GM12878 (cell line): ENCODE results near the gene CCDC136. TPM values are rescaled to one million over a fixed set of nuclear protein-coding genes. Genes with fewer than 3 reads are reported as not detected.

Source experiments
- ATAC-seq: fragments of 200-7000 bp; cut with Tn5 transposase; 3 replicates; pipeline ENCODE4 v1.9.1; 2020; ENCODE audit warnings: mild to moderate bottlenecking, moderate library complexity
- BruUV-seq: library from RNA; stranded (reverse); fragments of 400-500 nt; replicated peaks from 2 replicates; lab custom pipeline; 2021; lab: Mats Ljungman, UMichigan
- CTCF ChIA-PET: fragments of 300-600 bp; sonication (Branson Sonifier 250); formaldehyde crosslinking; extraction: SDS; loops from one replicate; lab custom pipeline; 2021; ENCODE audit warnings: inconsistent platforms; lab: Yijun Ruan, JAX
- POLR2A ChIA-PET: fragments of 350-600 bp; formaldehyde crosslinking; extraction: SDS; loops from one replicate; lab custom pipeline; 2021; ENCODE audit warnings: inconsistent platforms; lab: Charles Lee
- RAD21 ChIA-PET: fragments of 300-600 bp; sonication (Branson Sonifier 250); formaldehyde crosslinking; loops from one replicate; lab custom pipeline; 2023; ENCODE audit warnings: antibody characterized with exemption; ENCODE audit not compliant: unreplicated experiment; lab: Charles Lee
- SMC1A ChIA-PET: fragments of 300-600 bp; sonication (Branson Sonifier 250); formaldehyde crosslinking; loops from one replicate; lab custom pipeline; 2023; ENCODE audit not compliant: unreplicated experiment, uncharacterized antibody; lab: Charles Lee
- DNase-seq: peaks from one replicate; pipeline ENCODE4 v3.0.0-alpha.2; 2011; ENCODE audit warnings: low read depth, low spot score
- FAIRE-seq: peaks from 3 replicates; lab custom pipeline; 2011; peaks lifted over from hg19 to GRCh38; lab: Jason Lieb, UNC
- H2AFZ ChIP-seq: 2 replicates; pipeline ENCODE4 v1.6.0; 2011; ENCODE audit warnings: low read depth, low read length, control low read depth; ENCODE audit not compliant: control insufficient read depth
- H3K27ac ChIP-seq: 2 replicates; pipeline ENCODE4 v1.5.1; 2011; ENCODE audit warnings: control low read depth; ENCODE audit not compliant: control insufficient read depth, insufficient read depth
- H3K27me3 ChIP-seq, 2 experiments: replicated peaks in 1 of 2; 2 replicates each; pipeline versions ENCODE4 v1.6.0 to v1.6.1; 2011; ENCODE audit warnings: low read length in 1 of 2; ENCODE audit not compliant: control insufficient read depth in 2 of 2, insufficient read depth in 2 of 2
- H3K36me3 ChIP-seq, 2 experiments: 2 replicates each; pipeline ENCODE4 v1.5.1; 2011; ENCODE audit warnings: low read length in 1 of 2; ENCODE audit not compliant: control insufficient read depth in 2 of 2, insufficient read depth in 2 of 2
- H3K4me1 ChIP-seq: 2 replicates; pipeline ENCODE4 v1.6.1; 2011; ENCODE audit warnings: mild to moderate bottlenecking, low read length, moderate library complexity, mixed read lengths; ENCODE audit not compliant: control insufficient read depth, insufficient read depth
- H3K4me2 ChIP-seq: 2 replicates; pipeline ENCODE4 v1.6.0; 2011; ENCODE audit warnings: control low read depth; ENCODE audit not compliant: control insufficient read depth, insufficient read depth
- H3K4me3 ChIP-seq: fragments of 200-600 bp; sonication (generic); 2 replicates; pipeline ENCODE4 v1.5.1; 2016
- H3K79me2 ChIP-seq: 2 replicates; pipeline ENCODE4 v1.6.0; 2011; ENCODE audit warnings: low read length; ENCODE audit not compliant: control insufficient read depth, insufficient read depth
- H3K9ac ChIP-seq: 2 replicates; pipeline ENCODE4 v1.8.0; 2011; ENCODE audit warnings: low read length, control low read depth, mixed read lengths; ENCODE audit not compliant: control insufficient read depth, insufficient read depth
- H3K9me3 ChIP-seq: replicated peaks from 3 replicates; pipeline ENCODE4 v1.5.1; 2011; ENCODE audit warnings: mild to moderate bottlenecking, low read length; ENCODE audit not compliant: control insufficient read depth, insufficient read depth
- H4K20me1 ChIP-seq: 2 replicates; pipeline ENCODE4 v1.6.0; 2011; ENCODE audit not compliant: control insufficient read depth, insufficient read depth
- BRCA1 ChIP-seq: IDR thresholded peaks from 2 replicates; pipeline ENCODE4 v1.6.1; 2011; ENCODE audit warnings: low read depth, low read length, improper control_type of control experiment
- HDGF ChIP-seq: fragments of 450-650 bp; IDR thresholded peaks from 2 replicates; pipeline ENCODE4 v1.6.1; 2016; ENCODE audit warnings: antibody characterized with exemption
- MTA2 ChIP-seq: fragments of 450-650 bp; IDR thresholded peaks from 2 replicates; pipeline ENCODE4 v1.6.1; 2016; ENCODE audit warnings: low read depth, mild to moderate bottlenecking, moderate library complexity
- MYC ChIP-seq: IDR thresholded peaks from 2 replicates; pipeline ENCODE4 v1.6.1; 2011; ENCODE audit warnings: mild to moderate bottlenecking, low read length, moderate library complexity, inconsistent platforms; ENCODE audit not compliant: insufficient read depth, insufficient replicate concordance, insufficient read length, severe bottlenecking
- NFIC ChIP-seq: IDR thresholded peaks from 2 replicates; pipeline ENCODE4 v1.6.1; 2012; ENCODE audit warnings: low read depth, mild to moderate bottlenecking, inconsistent platforms, low read length, moderate library complexity
- RB1 ChIP-seq: fragments of 450-650 bp; formaldehyde crosslinking; IDR thresholded peaks from 2 replicates; pipeline ENCODE4 v1.6.1; 2017; ENCODE audit warnings: mild to moderate bottlenecking, borderline replicate concordance
- RFX5 ChIP-seq: IDR thresholded peaks from 2 replicates; pipeline ENCODE4 v1.6.1; 2011; ENCODE audit warnings: low read depth, low read length, improper control_type of control experiment
- SUPT20H ChIP-seq: IDR thresholded peaks from 2 replicates; pipeline ENCODE4 v1.6.1; 2011; ENCODE audit warnings: low read depth, mild to moderate bottlenecking, low read length, moderate library complexity, borderline replicate concordance; ENCODE audit not compliant: control insufficient read depth
- WGBS: methylation state at CpG from one replicate; pipeline ENCODE4 v1.1.6; 2016; ENCODE audit warnings: low lambda C conversion rate; ENCODE audit not compliant: insufficient replicate concordance, insufficient coverage; ENCODE audit errors: missing lambda C conversion rate; 5-methylcytosine and 5-hydroxymethylcytosine counted together
- in situ Hi-C: fragments of 300-500 bp; cut with MboI; formaldehyde crosslinking; loops from 9 replicates; pipeline ENCODE4 v1.14.3; 2018; ENCODE audit warnings: mixed read lengths
- intact Hi-C: fragments of 100-400 bp; cut with micrococcal nuclease; formaldehyde crosslinking; loops from one replicate; pipeline ENCODE4 v1.14.2; 2022; ENCODE audit not compliant: unreplicated experiment
- polyA plus RNA-seq, 11 experiments: library from polyadenylated mRNA; depleted of rRNA in 4 of 11; unstranded in 6 of 11; stranded (reverse) in 5 of 11; fragments of >200 nt; fragmentation: Nextera tagmentation in 4 of 11; fragmentation: Illumina TruSeq in 1 of 11; extraction: Ambion mirVana in 4 of 11; extraction: Trizol in 1 of 11; gene quantifications; 1 replicate in 1 of 11; 2 replicates in 10 of 11; pipeline versions ENCODE4 v1.2.1 to v1.2.3, GENCODE V29; 2011 to 2016; ENCODE audit warnings: inconsistent platforms in 2 of 11, missing spikeins in 2 of 11, low read depth in 1 of 11
- total RNA-seq, 4 experiments: library from RNA; depleted of rRNA in 3 of 4; stranded (reverse); fragments of >200 nt in 3 of 4; fragmentation: Illumina TruSeq in 1 of 4; extraction: Trizol in 1 of 4; gene quantifications; 2 replicates each; pipeline versions ENCODE4 v1.2.1 to v1.2.3, GENCODE V29; 2013 to 2021
- TF ChIP-seq, protein P1 (sequence below): fragments of 150-350 bp; IDR thresholded peaks from 2 replicates; pipeline ENCODE4 v1.6.1; 2016; ENCODE audit warnings: low read depth, low read length

CCDC136 gene
- total and polyA plus RNA-seq, 10 of the 15 experiments (the other 5 are each of a cell fraction or from before 2014, with no cell fraction given): 0.32 to 4.8 (median 1.5) TPM

DNA sequence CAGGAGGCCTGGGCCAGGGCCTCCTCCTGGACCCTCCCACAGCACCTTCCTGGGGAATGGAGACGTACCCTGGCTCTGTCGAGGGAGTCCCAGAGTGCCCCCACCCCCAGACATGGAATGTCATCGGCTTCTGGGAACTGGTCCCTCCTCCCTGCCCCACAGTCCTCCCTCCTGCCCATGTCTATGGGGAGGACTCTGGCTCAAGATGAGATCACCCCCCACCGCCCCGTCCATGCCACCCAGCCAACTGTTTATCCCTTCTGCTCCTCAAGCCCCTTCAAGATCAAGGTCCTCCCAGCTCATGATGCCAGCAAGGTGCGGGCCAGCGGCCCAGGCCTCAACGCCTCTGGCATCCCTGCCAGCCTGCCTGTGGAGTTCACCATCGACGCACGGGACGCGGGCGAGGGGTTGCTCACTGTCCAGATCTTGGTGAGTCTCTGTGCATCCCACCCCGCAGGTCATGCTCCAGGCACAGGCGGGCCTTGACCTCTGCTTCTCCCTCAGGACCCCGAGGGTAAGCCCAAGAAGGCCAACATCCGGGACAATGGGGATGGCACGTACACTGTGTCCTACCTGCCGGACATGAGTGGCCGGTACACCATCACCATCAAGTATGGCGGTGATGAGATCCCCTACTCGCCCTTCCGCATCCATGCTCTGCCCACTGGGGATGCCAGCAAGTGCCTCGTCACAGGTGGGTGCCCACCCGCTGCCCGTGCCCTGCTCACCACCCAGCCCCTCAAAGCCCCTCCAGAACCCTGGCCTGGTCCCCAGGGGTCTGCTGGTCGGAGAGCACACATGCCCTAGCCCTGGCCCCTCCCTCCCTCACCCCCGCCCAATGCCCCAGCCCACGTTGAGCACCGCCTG, 56.8 kb downstream of the CCDC136 start:
- Histone ChIP-seq H3K4me2 (no peak overlapping the region), H3K4me1 (no peaks in the 10 kb centered on the region), H3K9ac (no peak overlapping the region), H3K9me3 (no peaks in the 10 kb centered on the region), H3K36me3 (no peaks in the 10 kb centered on the region), H3K4me3 (no peak overlapping the region)
- 53% methylated on average over 26 of the region's 31 CpGs for WGBS
- ATAC-seq (no peak), FAIRE-seq (no peak)
- POLR2A ChIA-PET: no interaction called here
- BruUV-seq: no TSS peak
- intact Hi-C loops: no loop called here
- TF ChIP-seq HDGF (no peak), SUPT20H (no peak), MYC (no peak), RB1 (no peak), MTA2 (no peak), NFIC (no peak), RFX5 (no peak), BRCA1 (no peak)
- TF ChIP-seq, protein P1, sequence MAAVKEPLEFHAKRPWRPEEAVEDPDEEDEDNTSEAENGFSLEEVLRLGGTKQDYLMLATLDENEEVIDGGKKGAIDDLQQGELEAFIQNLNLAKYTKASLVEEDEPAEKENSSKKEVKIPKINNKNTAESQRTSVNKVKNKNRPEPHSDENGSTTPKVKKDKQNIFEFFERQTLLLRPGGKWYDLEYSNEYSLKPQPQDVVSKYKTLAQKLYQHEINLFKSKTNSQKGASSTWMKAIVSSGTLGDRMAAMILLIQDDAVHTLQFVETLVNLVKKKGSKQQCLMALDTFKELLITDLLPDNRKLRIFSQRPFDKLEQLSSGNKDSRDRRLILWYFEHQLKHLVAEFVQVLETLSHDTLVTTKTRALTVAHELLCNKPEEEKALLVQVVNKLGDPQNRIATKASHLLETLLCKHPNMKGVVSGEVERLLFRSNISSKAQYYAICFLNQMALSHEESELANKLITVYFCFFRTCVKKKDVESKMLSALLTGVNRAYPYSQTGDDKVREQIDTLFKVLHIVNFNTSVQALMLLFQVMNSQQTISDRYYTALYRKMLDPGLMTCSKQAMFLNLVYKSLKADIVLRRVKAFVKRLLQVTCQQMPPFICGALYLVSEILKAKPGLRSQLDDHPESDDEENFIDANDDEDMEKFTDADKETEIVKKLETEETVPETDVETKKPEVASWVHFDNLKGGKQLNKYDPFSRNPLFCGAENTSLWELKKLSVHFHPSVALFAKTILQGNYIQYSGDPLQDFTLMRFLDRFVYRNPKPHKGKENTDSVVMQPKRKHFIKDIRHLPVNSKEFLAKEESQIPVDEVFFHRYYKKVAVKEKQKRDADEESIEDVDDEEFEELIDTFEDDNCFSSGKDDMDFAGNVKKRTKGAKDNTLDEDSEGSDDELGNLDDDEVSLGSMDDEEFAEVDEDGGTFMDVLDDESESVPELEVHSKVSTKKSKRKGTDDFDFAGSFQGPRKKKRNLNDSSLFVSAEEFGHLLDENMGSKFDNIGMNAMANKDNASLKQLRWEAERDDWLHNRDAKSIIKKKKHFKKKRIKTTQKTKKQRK: no peak
- TF ChIP-seq, all 136 proteins: peak for 0
- no peaks in the 10 kb centered on the region for H4K20me1 ChIP-seq
- H3K27ac ChIP-seq: no peak overlapping the region
- ChIA-PET RAD21 (no interaction called here), SMC1A (no interaction called here), CTCF (no interaction called here)
- in situ Hi-C loops: no loop called here
- H3K79me2 ChIP-seq: no peaks in the 10 kb centered on the region
- H2AFZ ChIP-seq: no peak overlapping the region
- no peaks in the 10 kb centered on the region for H3K27me3 ChIP-seq
- no peak for DNase-seq
